MM.1S (cell line): Measurements from ENCODE around the gene DPH2.

Source experiments
- EZH2 ChIP-seq: fragments of 300-600 bp; sonication (generic); optimal IDR thresholded peaks from 2 replicates; pipeline ENCODE3; 2017; ENCODE audit warnings: low read depth, mild to moderate bottlenecking, antibody characterized with exemption, low read length, mixed read lengths
- EZH2phosphoT487 ChIP-seq: fragments of 300-600 bp; sonication (generic); IDR thresholded peaks from 2 replicates; pipeline ENCODE4 v1.6.1; 2018; ENCODE audit warnings: antibody characterized with exemption, low read length
- TF ChIP-seq, protein P1 (sequence below): fragments of 300-600 bp; sonication (generic); IDR thresholded peaks from 2 replicates; pipeline ENCODE4 v1.5.1; 2016; ENCODE audit warnings: antibody characterized with exemption, low read length, mixed read lengths

DNA sequence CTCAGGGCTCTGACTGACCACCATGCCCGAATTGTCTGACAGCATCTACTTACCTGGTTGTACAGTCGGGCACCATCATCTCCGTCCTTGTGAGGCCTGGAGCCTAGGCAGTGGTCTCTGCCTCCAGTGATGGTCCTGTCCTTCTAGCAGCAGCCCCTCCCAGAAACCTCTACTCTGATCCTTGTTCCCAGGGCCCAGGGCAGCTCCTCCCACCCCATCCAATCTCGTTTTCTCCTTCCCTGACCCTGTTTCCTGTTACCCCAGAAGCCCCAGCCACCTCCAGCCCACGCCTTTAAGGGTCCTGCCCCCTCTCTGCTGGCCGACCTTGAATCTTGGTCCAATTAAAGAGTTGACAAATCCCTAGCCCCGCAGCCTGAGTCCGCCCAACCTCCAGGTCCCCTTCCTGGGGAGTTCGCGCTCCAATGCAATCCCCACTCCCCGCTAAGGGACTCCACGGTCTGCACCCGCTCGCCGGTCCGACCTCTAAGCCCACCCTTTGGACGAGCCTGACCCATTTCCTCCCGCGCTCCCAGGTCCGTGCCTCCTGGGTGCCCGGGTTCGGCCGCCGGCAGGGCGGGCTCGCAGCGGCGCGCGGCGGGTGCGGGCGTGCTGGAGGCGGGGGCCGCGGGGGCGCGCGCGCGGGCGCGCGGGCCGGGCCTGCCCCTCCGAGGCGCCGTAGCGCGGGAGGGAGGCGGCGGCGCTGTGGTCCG, 8.9 kb downstream of the DPH2 start, which contains the start of gene B4GALT2:
- TF ChIP-seq, protein P1, sequence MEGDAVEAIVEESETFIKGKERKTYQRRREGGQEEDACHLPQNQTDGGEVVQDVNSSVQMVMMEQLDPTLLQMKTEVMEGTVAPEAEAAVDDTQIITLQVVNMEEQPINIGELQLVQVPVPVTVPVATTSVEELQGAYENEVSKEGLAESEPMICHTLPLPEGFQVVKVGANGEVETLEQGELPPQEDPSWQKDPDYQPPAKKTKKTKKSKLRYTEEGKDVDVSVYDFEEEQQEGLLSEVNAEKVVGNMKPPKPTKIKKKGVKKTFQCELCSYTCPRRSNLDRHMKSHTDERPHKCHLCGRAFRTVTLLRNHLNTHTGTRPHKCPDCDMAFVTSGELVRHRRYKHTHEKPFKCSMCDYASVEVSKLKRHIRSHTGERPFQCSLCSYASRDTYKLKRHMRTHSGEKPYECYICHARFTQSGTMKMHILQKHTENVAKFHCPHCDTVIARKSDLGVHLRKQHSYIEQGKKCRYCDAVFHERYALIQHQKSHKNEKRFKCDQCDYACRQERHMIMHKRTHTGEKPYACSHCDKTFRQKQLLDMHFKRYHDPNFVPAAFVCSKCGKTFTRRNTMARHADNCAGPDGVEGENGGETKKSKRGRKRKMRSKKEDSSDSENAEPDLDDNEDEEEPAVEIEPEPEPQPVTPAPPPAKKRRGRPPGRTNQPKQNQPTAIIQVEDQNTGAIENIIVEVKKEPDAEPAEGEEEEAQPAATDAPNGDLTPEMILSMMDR: no peak
- no peak for TF ChIP-seq EZH2
- no peak for TF ChIP-seq EZH2phosphoT487
